Measurements from ENCODE around the gene S1PR3.
"Not testable (repeated sequence)": the region's sequence is repeated elsewhere in the genome, so short reads cannot be mapped to it uniquely, and the experiment has no call there.

The S1PR3 gene

GRCh38 chr9:88991066-88992034, at the start of gene S1PR3:
TSS of gene S1PR3 (plus strand) at chr9:88991468. CDS start at chr9:89001201, 9,733 bp downstream.
- DNase-seq (ENCODE audit: low spot score) = peak; percentile 54

DNA sequence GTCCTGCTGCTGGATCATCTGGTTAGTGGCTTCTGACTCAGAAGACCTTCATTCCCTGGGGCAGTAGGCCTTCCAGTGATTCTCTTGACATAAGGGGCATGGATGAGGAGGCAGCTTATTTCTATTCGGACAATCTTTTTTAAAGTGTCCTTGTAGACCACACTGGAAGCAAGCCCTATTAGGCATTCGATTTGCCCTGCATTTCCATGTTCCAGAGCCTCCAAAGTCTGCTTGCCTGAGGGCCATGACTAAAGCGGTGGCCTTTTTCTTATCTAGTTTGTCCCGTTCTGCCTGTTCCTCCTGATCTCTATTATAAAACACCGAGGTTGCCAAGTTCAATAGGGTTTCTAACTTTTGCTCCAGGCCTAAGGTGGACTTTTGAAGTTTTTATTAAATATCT, 49.7 kb upstream of the S1PR3 start:
- not testable (repeated sequence) for DNase-seq (ENCODE audit: low spot score)

GRCh38 chr9:88942411-88942810, 48.9 kb upstream of the S1PR3 start:
- DNase-seq (ENCODE audit: low spot score) = no peak

GRCh38 chr9:88945636-88946333, 45.5 kb upstream of the S1PR3 start:
- no peak for DNase-seq (ENCODE audit: low spot score)

GRCh38 chr9:88947581-88948573, 43.4 kb upstream of the S1PR3 start:
- no peak for DNase-seq (ENCODE audit: low spot score)

DNA sequence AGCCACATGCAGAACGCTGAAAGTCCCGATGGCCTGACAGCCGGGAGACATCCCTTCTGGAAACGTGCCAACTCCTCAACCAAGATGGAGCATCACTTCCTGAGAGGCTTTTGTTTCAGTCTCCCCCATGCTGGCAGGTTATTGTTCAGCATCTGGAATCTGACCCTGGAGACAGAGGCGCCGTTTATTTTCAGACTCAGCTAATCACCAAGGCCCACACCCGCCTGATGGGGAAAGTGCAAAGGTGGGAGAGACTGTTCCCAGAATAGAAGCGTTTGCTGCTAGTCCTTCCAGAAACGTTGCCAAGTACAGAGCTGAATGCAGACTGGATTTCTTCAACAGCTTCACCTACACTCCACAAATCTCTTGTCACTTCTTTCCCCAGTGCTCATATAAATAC, 41.8 kb upstream of the S1PR3 start:
- no peak for DNase-seq (ENCODE audit: low spot score)

DNA sequence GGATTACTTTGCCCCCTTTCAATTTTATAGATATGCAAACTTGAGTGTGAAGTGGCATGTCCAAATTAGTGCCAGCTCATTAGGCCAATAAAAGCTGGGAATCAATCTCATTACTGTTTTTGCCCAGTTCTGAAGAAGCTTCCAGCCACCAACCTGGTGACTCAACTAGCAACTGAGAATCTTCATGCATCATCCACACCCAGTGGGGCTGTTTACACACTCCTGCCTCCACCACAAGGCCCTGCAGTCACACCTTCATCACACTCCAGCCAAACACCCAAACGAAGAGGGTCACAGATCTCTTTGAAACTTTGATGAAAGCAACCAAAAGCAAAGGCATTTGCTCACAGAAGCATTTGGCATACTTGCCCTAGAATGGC, 41.3 kb upstream of the S1PR3 start:
- DNase-seq (ENCODE audit: low spot score) = no peak

DNA sequence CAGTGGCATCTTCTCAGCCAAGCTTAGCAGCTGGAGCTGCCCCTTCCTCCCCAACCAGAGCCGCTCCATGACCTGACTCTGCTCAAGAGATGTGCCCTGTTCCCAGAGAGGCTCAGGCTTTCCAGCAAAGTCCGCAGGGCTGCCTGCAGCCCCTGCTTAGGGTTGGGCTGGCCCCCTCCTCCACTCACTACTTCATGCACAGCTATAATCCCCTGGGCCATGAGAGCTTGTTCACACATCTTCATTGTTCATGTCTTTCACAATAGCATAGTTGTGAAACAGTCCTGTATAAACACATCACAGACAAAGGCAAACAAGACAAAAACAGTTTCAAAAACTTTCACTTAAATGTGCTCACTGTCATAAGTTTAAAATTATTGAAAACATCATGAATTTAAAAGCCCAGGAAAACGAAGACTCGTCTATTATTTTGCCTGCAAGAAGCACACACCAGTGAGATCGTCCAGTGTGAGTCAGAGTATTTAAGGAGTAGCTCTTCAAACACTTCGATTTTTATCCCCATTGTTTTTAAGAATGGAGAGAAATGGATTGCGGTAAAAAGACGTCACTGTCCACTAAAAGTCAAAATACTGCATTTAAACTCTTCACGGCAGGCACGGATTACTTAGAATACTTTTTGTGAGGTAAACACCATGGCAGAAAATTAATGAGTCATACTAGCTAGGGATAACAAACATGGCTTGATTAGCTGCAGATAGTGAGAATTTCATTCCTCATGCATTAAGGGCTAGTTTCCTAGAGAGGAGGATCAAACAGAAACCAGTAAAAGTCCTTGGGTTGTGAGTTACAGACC, 40.7 kb upstream of the S1PR3 start:
- DNase-seq (ENCODE audit: low spot score) = no peak

- DNase-seq (ENCODE audit: low spot score) = no peak
These were observed 40.1 kb upstream of the S1PR3 start for GRCh38 chr9:88951155-88951542.

GRCh38 chr9:88952086-88952615, 39.1 kb upstream of the S1PR3 start:
- no peak for DNase-seq (ENCODE audit: low spot score)

DNA sequence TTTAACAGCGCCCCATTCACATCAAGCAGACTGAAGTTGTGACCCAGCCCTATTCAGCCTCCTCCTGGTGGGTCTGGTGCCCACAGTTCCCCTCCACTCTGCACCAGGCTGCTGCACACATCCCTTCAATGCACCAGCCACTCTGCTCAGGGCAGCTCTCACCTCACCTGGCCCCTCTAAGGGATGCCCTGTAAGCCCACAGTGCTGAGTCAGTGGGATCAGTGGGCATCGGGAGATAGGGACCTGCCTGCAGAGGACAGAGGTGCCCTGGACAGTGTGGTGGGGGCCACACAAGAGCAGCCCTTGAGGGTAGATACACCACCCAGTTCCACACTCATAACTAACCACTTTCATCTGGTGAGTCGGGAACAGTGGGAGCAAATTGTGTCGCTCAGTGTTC, 38.3 kb upstream of the S1PR3 start:
- DNase-seq (ENCODE audit: low spot score) = no peak

- no peak for DNase-seq (ENCODE audit: low spot score)
These were observed 37.8 kb upstream of the S1PR3 start for GRCh38 chr9:88953381-88954029.

GRCh38 chr9:88954066-88954465, 37.2 kb upstream of the S1PR3 start:
- DNase-seq (ENCODE audit: low spot score) = no peak

GRCh38 chr9:88957526-88957925, 33.7 kb upstream of the S1PR3 start:
- DNase-seq (ENCODE audit: low spot score) = no peak

- no peak for DNase-seq (ENCODE audit: low spot score)
These were observed 31.4 kb upstream of the S1PR3 start for GRCh38 chr9:88959727-88960469.

GRCh38 chr9:88960632-88961031, 30.6 kb upstream of the S1PR3 start:
- DNase-seq (ENCODE audit: low spot score) = no peak

DNA sequence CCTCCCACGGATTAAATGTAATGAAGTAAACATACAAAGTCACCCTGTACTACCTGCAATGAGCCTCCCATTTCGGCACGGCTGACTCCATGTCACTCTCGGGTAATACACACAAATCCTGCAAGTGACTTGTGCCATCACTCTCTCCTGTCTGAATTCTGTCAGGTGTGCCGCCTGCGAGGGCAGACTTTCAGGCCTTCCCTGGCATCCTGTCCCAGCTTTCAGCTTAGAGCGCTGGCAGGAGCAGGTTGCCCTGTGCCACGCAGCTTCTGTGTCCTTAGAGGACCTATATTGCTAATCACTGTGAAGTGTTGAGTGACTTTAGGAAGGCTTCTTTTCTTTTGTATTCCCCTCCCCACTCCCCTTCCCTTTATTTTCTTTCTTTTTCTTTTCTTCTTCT, 25.8 kb upstream of the S1PR3 start:
- DNase-seq (ENCODE audit: low spot score) = no peak

DNA sequence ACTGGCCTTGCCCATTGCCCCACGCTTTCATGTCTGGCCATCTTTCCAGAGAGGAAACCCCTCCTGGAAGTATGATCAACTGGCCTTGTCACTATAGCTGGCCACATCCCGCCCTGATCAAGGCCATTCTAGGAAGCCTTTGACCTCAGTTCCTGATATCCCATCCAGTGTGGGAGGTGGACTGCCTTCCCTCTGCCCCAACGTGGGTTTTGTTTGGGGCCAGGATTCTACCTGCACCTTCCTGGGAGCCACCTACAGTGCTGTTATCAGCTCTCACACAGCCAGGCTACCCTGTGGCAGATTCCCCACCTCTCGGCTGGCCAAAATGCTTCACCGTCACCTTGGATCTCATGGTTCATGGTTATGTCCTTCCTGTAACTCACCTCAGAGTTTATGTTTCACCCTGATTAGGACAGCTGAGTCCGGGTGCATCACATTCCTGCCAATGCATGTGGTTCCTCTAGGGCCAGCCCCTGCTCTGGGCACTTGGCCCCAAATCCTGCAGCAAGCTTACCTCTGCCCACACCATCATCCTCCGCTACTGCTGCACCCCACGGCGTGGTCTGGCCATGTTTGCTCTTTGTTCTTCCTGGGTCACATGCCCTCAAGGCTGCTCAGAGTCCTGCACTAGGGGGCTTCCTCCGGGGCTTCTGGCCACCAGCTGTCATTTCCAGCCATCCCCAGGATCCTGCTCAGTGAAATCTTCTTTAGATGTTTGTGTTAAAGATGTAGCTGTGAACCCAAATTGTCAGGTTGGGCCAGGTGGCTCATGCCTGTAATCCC, 24.2 kb upstream of the S1PR3 start:
- DNase-seq (ENCODE audit: low spot score) = no peak

- DNase-seq (ENCODE audit: low spot score) = no peak
These were observed 22.5 kb upstream of the S1PR3 start for GRCh38 chr9:88968799-88969198.

Measured in hepatic stellate cell (primary cell).